ENCODE data around the gene TOB2.

- TF ChIP-seq CTCF (IDR thresholded peaks at IDR 0.05) (no peak), POLR2A (IDR thresholded peaks at IDR 0.05) (no peak)
These were observed 47.7 kb downstream of the TOB2 start for GRCh38 chr22:41398921-41399320.

Measured in testis (tissue), 2 donors.